Activated naive CD8-positive, alpha-beta T cell treated with anti-CD3 and anti-CD28 coated beads for 36 hours (primary cell): ENCODE results near the gene SYCP3. TPM values are rescaled to one million over a fixed set of nuclear protein-coding genes. Genes with fewer than 3 reads are reported as not detected.

ENCODE experiments used
- DNase-seq: peaks from one replicate; pipeline ENCODE4 v3.0.0; 2021
- H3K27ac Mint-ChIP-seq: one replicate; pipeline ENCODE4 v1.8.0; 2022; ENCODE audit warnings: mild to moderate bottlenecking, moderate library complexity, mixed read lengths
- H3K27me3 Mint-ChIP-seq: one replicate; pipeline ENCODE4 v1.8.0; 2022; ENCODE audit warnings: mild to moderate bottlenecking, mixed read lengths
- H3K36me3 Mint-ChIP-seq: one replicate; pipeline ENCODE4 v1.8.0; 2021; ENCODE audit warnings: mild to moderate bottlenecking, mixed read lengths
- H3K4me1 Mint-ChIP-seq: one replicate; pipeline ENCODE4 v1.8.0; 2021; ENCODE audit warnings: mixed read lengths
- H3K4me3 Mint-ChIP-seq: one replicate; pipeline ENCODE4 v1.8.0; 2022; ENCODE audit warnings: mild to moderate bottlenecking, moderate library complexity, mixed read lengths
- H3K9me3 Mint-ChIP-seq: one replicate; pipeline ENCODE4 v1.8.0; 2022; ENCODE audit warnings: mixed read lengths
- total RNA-seq, 2 experiments: library from RNA; stranded (reverse); gene quantifications; one replicate each; pipeline ENCODE4 v1.2.3, GENCODE V29; 2021

Gene SYCP3
- total RNA-seq = under 1 TPM; 0.21 to 0.22 TPM

- Mint-ChIP-seq H3K4me3 (no peak within 1 kb of the TSS), H3K36me3 (peaks cover 9% of the 10 kb centered on the region), H3K4me1 (peaks cover 2% of the 10 kb centered on the region), H3K27ac (no peak within 1 kb of the TSS), H3K27me3 (no peaks in the 10 kb centered on the region), H3K9me3 (no peaks in the 10 kb centered on the region)
- no peak for DNase-seq
Observed at GRCh38 chr12:101738920-101739665, at the start of gene SYCP3. Gene SYCP3 (minus strand): TSS chr12:101739462. CDS start chr12:101737935, 1,527 bp downstream.

GRCh38 chr12:101785671-101786070, 46.4 kb upstream of the SYCP3 start:
- H3K9me3 Mint-ChIP-seq = no peaks in the 10 kb centered on the region
- no peak for DNase-seq
- peaks cover 25% of the 10 kb centered on the region for H3K4me1 Mint-ChIP-seq
- no peak overlapping the region for H3K4me3 Mint-ChIP-seq
- H3K36me3 Mint-ChIP-seq = peaks cover 25% of the 10 kb centered on the region
- H3K27me3 Mint-ChIP-seq = no peaks in the 10 kb centered on the region
- no peak overlapping the region for H3K27ac Mint-ChIP-seq

- H3K36me3 Mint-ChIP-seq = peaks cover 23% of the 10 kb centered on the region
- no peak for DNase-seq
- no peaks in the 10 kb centered on the region for H3K27me3 Mint-ChIP-seq
- no peak overlapping the region for H3K27ac Mint-ChIP-seq
- H3K9me3 Mint-ChIP-seq = no peaks in the 10 kb centered on the region
- peaks cover 24% of the 10 kb centered on the region for H3K4me1 Mint-ChIP-seq
- H3K4me3 Mint-ChIP-seq = no peak overlapping the region
Observed at GRCh38 chr12:101784376-101784775, 45.1 kb upstream of the SYCP3 start.

- DNase-seq = no peak
- Mint-ChIP-seq H3K27ac (no peak overlapping the region), H3K9me3 (no peaks in the 10 kb centered on the region), H3K27me3 (no peaks in the 10 kb centered on the region), H3K4me3 (no peak overlapping the region), H3K36me3 (peaks cover 22% of the 10 kb centered on the region), H3K4me1 (peaks cover 24% of the 10 kb centered on the region)
Observed at GRCh38 chr12:101783838-101784237, 44.6 kb upstream of the SYCP3 start.

GRCh38 chr12:101783150-101783549, 43.9 kb upstream of the SYCP3 start:
- Mint-ChIP-seq H3K4me3 (no peak overlapping the region), H3K27me3 (no peaks in the 10 kb centered on the region), H3K4me1 (peaks cover 24% of the 10 kb centered on the region), H3K27ac (peak overlapping the region; percentile 81), H3K36me3 (peaks cover 24% of the 10 kb centered on the region), H3K9me3 (no peaks in the 10 kb centered on the region)
- DNase-seq = no peak

- H3K9me3 Mint-ChIP-seq = no peaks in the 10 kb centered on the region
- no peak overlapping the region for H3K4me3 Mint-ChIP-seq
- H3K27me3 Mint-ChIP-seq = no peaks in the 10 kb centered on the region
- peaks cover 24% of the 10 kb centered on the region for H3K4me1 Mint-ChIP-seq
- peaks cover 22% of the 10 kb centered on the region for H3K36me3 Mint-ChIP-seq
- DNase-seq = no peak
- H3K27ac Mint-ChIP-seq = peak overlapping the region; percentile 81
Observed at GRCh38 chr12:101782273-101782731, 43.0 kb upstream of the SYCP3 start.

GRCh38 chr12:101781834-101782233, 42.6 kb upstream of the SYCP3 start:
- no peak overlapping the region for H3K4me3 Mint-ChIP-seq

GRCh38 chr12:101780599-101780998, 41.3 kb upstream of the SYCP3 start:
- no peaks in the 10 kb centered on the region for H3K27me3 Mint-ChIP-seq
- no peaks in the 10 kb centered on the region for H3K9me3 Mint-ChIP-seq
- peaks cover 22% of the 10 kb centered on the region for H3K36me3 Mint-ChIP-seq
- no peak overlapping the region for H3K4me3 Mint-ChIP-seq
- H3K27ac Mint-ChIP-seq = peak overlapping the region; percentile 23
- no peak for DNase-seq
- H3K4me1 Mint-ChIP-seq = peaks cover 24% of the 10 kb centered on the region

More at GRCh38 chr12:101781834-101782233, 42.6 kb upstream of the SYCP3 start:
- no peak for DNase-seq
- peaks cover 24% of the 10 kb centered on the region for H3K4me1 Mint-ChIP-seq
- no peaks in the 10 kb centered on the region for H3K9me3 Mint-ChIP-seq
- peaks cover 22% of the 10 kb centered on the region for H3K36me3 Mint-ChIP-seq
- H3K27ac Mint-ChIP-seq = peak overlapping the region; percentile 79
- H3K27me3 Mint-ChIP-seq = no peaks in the 10 kb centered on the region

GRCh38 chr12:101779626-101780025, 40.4 kb upstream of the SYCP3 start:
- Mint-ChIP-seq H3K36me3 (peaks cover 20% of the 10 kb centered on the region), H3K27me3 (no peaks in the 10 kb centered on the region), H3K9me3 (no peaks in the 10 kb centered on the region), H3K4me1 (peaks cover 24% of the 10 kb centered on the region), H3K27ac (no peak overlapping the region), H3K4me3 (no peak overlapping the region)
- no peak for DNase-seq

GRCh38 chr12:101779200-101779599, 39.9 kb upstream of the SYCP3 start:
- Mint-ChIP-seq H3K36me3 (peaks cover 17% of the 10 kb centered on the region), H3K27ac (peak overlapping the region; percentile 44), H3K4me1 (peaks cover 24% of the 10 kb centered on the region), H3K27me3 (no peaks in the 10 kb centered on the region), H3K9me3 (no peaks in the 10 kb centered on the region), H3K4me3 (no peak overlapping the region)
- no peak for DNase-seq

GRCh38 chr12:101777978-101778377, 38.7 kb upstream of the SYCP3 start:
- Mint-ChIP-seq H3K4me3 (no peak overlapping the region), H3K9me3 (no peaks in the 10 kb centered on the region), H3K4me1 (peaks cover 20% of the 10 kb centered on the region), H3K36me3 (peaks cover 21% of the 10 kb centered on the region), H3K27ac (no peak overlapping the region), H3K27me3 (no peaks in the 10 kb centered on the region)
- DNase-seq = no peak

- peaks cover 15% of the 10 kb centered on the region for H3K4me1 Mint-ChIP-seq
- no peaks in the 10 kb centered on the region for H3K9me3 Mint-ChIP-seq
- no peak for DNase-seq
- peaks cover 21% of the 10 kb centered on the region for H3K36me3 Mint-ChIP-seq
- H3K27me3 Mint-ChIP-seq = no peaks in the 10 kb centered on the region
- H3K4me3 Mint-ChIP-seq = no peak overlapping the region
- H3K27ac Mint-ChIP-seq = no peak overlapping the region
Observed at GRCh38 chr12:101777485-101777884, 38.2 kb upstream of the SYCP3 start.

GRCh38 chr12:101775816-101776215, 36.6 kb upstream of the SYCP3 start:
- Mint-ChIP-seq H3K4me3 (no peak overlapping the region), H3K27me3 (no peaks in the 10 kb centered on the region), H3K9me3 (no peaks in the 10 kb centered on the region), H3K4me1 (peaks cover 2% of the 10 kb centered on the region), H3K27ac (no peak overlapping the region), H3K36me3 (peaks cover 17% of the 10 kb centered on the region)
- no peak for DNase-seq

- Mint-ChIP-seq H3K36me3 (peaks cover 12% of the 10 kb centered on the region), H3K9me3 (no peaks in the 10 kb centered on the region), H3K4me3 (no peak overlapping the region), H3K27ac (no peak overlapping the region), H3K27me3 (no peaks in the 10 kb centered on the region), H3K4me1 (no peaks in the 10 kb centered on the region)
- DNase-seq = peak; percentile 57
Observed at GRCh38 chr12:101773650-101774162, 34.4 kb upstream of the SYCP3 start.

- no peak overlapping the region for H3K4me3 Mint-ChIP-seq
- peak overlapping the region; percentile 15 for H3K27ac Mint-ChIP-seq
- H3K36me3 Mint-ChIP-seq = peaks cover 10% of the 10 kb centered on the region
- no peaks in the 10 kb centered on the region for H3K9me3 Mint-ChIP-seq
- H3K27me3 Mint-ChIP-seq = no peaks in the 10 kb centered on the region
- DNase-seq = no peak
- no peaks in the 10 kb centered on the region for H3K4me1 Mint-ChIP-seq
Observed at GRCh38 chr12:101772012-101772775, 32.9 kb upstream of the SYCP3 start.
